IPS-11a (cell line): ENCODE data around the gene ABCB9.
"Not testable (repeated sequence)": the region's sequence is repeated elsewhere in the genome, so short reads cannot be mapped to it uniquely, and the experiment has no call there.

Experiments
- H3K4me3 ChIP-seq: one replicate; pipeline ENCODE4 v1.5.1; 2013; ENCODE audit warnings: low read depth, low read length, control low read depth

ABCB9 gene

DNA sequence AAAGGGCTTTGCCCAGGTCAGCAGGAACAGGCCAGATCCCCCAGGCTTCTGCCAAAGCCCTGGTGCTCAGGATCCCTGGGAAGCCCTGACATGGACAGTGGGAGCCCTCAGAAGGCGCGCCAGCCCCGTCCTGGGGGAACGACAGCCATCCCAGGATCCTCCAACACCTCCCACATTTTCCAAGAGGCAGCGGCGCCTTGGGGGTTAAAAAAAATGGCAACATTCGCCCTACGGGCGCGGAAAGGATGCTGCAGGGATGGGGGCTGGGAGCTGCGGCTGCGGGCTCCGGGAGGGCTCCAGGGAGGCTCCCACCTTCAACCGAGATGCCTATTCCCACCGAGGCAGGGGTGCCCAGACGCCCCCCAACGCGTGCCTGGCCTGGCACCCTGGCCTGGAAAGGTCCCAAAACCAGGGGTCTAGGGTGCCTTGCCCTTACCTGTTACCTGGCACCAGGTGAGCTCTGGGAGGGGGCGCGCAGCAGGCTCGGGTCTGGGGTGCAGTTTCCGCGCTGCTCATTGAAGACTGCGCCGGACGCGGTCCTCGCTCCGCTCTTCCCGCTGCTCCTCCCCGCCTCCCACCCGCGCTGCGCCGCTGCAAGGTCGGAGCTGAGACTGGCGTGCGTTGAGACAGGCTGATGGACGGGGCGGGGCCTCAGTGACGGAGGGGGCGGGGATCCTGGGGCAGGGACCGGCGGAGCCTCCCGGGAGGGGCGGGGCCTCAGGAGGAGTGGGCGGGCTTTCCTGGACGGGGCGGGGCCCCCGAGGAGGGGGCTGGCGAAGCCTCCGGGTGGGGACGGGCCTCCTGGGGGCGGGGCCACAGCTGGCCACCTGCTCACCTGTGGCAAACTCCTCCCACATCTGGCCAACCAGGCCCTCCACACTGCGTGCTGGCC is at the start of gene ABCB9:
Gene ABCB9, minus strand, starts transcription at position 613 of the 892 bp plus-strand sequence. CDS start 6,228 bp downstream, outside the sequence.
- peak within 1 kb of the TSS; percentile 77 for H3K4me3 ChIP-seq

DNA sequence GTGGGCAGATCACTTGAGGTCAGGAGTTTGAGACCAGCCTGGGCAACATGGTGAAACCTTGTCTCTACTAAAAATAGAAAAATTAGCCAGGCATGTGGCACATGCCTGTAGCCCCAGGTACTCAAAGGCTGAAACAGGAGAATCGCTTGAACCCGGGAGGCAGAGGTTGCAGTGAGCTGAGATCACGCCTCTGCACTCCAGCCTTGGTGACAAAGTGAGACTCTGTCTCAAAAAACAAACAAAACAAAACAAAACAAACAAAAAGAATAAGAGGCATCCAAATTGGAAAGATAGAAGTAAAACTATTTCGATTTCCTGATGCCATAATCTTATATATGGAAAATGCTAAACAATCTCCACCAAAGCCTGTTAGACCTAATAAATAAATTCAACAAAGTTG is 48.2 kb upstream of the ABCB9 start:
- H3K4me3 ChIP-seq, result not testable (repeated sequence)

DNA sequence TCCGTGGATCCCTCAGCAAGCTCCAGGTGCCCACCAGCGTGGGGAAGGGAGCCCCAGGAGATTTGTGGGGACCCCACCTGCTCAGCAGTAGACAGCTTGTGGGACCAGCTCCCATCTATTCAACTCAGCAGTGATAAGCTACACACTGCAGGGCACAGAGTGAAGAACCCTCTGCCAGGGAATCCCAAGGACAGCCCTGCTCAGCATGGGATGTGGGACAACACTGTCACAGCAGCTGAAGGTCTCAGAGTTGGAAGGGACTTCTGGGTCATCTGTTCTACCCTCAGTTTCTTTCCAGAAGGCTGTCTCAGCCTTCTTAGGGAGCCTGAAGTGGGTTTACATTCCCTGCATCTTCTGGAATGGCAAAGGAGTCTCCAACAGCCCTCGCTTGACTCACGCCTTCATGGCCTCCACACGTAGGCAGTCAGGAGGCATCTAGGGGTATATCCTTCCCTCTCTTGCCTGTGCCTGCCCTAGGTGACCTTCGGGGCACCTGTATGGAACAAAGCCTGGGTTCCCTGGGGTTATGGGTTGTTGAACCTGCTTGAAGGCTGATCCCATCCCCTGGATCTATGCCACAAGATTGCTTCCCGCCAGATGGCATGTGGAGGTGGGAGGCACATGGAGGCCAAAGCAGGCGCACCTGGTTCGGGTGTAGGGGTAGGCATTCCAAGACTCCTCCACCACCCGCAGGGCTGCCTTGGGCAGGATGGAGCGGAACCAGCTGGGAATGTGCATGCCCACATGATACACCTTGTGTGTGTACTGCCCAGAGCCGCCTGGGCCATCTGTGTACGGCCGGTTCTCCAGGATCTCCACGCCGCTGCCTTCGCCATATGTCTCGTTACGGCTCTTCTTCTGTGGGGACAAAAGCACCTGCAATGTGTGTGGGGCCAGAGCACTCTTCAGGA is 47.2 kb upstream of the ABCB9 start:
- no peak overlapping the region for H3K4me3 ChIP-seq

DNA sequence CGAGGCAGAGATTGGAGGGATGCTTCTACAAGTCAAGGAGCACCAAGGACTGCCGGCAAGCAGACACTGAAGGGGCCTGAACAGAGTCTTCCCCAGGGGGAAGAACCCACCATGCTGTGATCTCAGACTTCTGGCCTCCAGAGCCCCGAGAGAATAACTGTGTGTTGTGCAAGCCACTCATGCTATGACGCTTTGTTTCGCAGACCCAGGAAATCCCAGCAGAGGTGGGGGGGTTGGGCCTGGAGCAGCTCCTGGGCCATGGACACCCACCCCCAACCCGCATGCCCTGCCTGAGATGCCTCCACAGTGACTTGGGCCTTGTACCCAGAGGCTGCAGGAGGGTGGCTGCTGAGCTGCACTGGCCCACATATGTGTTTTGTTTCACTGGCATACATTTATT is 45.4 kb upstream of the ABCB9 start:
- H3K4me3 ChIP-seq, result no peak overlapping the region

DNA sequence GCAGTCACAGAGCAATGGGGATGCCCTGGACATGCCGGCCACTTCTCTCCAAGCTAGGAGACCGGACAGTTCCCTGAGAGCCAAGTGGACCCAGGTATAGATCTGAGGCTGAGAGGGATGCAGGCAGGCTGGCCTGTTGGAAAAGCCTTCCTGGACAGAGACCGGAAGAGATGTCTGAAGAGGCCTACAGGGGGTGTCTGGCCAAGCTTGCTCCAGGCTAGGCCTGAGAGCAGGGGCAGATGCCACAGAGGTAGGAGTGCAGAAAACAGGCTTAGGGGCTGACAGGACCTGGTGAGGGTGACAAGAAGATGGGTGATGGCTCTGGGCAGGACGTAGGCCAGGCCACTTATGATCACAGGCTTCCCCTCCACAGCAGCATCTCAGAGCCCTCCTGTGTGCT is 44.4 kb upstream of the ABCB9 start:
- H3K4me3 ChIP-seq, result no peak overlapping the region

DNA sequence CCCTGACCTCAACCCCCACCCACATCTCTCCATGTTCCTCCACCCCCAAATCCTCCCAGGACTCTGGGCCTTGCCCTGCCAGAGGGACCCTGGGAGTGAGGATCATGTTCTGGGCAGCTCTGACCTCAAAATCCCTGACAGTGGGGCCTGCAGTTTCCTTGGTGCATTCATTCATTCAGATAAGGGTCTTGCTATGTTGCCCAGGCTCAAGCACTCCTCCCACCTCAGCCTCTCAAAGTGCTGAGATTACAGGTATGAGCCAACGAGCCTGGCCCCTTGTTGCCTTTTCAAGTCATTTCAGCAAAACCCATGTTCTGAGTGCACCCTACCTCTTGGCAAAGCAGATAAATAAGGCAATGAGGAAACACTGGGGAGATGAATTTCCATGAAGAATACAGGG is 43.8 kb upstream of the ABCB9 start:
- H3K4me3 ChIP-seq, result no peak overlapping the region

DNA sequence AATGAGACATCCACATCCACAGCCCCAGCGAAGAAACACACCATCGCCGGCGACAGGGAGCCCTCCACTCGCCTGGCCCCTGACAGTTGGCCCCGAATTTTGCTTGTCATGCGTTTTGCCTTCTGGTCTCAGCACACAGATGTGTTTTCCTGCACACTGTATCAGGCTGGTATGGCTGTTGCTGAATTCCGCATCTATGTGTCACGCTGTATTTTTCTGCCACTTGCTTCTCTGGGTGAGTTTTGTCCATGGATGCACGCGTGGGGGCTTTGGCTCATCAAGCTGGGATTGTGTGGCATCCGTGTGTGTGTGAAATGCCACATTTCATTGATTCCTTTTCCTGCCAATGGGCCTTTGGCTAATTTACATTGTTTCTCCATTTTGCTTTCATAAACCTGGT is 40.7 kb upstream of the ABCB9 start:
- no peak overlapping the region for H3K4me3 ChIP-seq

DNA sequence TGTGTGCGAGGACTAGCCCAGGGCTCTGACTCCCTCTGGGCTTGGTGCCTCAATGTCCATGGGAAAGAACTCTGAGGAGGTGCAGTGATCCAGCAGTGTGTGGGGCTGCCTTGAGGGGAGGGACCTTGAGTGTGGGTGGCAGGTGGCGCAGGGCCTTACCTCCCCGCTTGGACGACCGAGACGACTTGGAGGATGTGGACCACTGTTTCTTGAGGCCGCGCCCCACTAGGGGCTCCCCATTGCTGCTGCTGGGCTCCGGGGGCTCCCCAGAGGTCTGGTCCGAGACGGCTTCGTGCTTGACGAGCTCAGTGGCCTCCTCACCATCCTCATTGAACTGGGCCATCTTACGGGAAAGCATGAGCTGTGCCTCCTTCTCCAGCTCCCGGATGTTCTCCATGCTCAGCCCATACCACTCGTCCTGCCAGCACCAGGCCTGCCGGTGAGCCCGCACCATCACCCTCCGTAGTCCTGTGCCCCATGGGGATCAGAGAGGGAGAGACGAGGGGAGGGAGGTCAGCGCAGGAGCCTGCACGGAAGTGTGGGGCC is 38.9 kb upstream of the ABCB9 start:
- H3K4me3 ChIP-seq, result no peak overlapping the region

DNA sequence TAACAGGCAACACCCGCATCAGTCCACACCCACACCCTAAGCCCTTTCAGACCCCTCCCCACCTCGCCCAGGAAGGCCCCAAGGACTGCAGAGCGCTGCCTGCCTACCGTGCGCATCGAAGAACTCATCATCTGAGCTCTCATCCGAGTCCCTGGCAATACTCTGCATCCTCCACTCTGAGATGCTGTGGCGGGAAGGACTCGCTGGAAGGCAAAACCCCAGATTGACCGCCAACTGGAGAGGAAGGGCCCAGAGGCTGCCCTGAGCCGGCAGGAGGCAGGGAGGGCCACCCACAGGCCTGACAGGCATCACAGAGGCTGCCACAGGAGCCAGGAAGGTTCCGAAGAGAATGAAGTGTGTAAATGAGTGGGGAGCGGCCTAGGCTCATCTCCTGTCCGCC is 38.0 kb upstream of the ABCB9 start:
- H3K4me3 ChIP-seq, result no peak overlapping the region

DNA sequence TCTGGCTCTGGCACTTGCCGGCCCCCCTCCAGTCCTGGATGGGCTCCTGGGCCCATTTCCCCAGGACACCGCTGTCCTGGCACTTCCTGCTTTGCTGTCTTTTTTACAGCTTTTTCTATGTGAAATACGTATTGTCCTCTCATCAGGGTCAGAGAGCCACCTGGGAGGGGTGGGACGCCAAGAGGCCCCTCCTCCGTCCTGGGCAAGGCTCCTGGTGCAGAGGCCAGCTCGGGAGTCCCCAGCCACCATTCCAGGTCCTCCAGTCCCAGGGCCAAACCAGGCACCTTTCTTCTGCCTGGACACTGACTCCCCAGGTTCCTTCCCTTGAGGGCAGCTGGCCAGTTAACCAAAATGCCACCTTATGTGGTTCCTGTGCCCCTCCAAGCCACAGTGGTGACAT is 37.0 kb upstream of the ABCB9 start:
- no peak overlapping the region for H3K4me3 ChIP-seq

DNA sequence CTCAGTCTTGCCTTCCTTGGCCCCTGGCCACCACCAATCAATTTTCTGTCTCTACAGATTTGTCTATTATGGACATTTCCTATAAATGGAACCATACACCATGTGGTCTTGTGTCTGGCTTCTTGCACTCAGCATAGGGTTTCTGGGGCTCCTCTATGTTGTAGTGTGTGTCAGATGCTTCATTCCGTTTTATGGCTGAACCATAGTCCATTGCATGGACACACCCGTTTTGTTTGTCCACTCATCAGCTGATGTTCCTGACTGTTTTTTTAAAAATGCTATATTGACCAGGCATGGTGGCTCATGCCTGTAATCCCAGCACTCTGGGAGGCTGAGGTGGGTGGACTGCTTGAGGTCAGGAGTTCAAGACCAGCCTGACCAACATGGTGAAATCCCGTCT is 35.2 kb upstream of the ABCB9 start:
- H3K4me3 ChIP-seq, result no peak overlapping the region

DNA sequence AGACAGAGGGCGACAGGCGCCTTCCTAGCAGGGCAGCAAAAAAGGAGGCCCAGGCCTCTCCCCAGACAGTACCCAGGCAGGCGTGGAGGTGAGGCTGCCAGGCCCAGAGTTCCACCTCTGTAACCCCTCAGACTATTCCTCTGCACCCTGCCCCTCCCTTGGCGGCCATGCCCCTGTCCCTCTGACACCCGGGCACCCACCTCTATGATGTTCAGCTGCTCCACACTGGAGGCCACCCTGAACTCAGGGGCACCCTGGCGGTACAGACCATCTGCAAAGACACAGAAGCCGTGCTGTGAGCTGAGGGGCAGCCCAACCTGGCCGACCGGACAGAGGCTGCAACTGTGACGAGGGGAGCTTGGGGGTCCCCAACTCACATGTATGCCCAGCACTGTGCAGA is 34.3 kb upstream of the ABCB9 start:
- no peak overlapping the region for H3K4me3 ChIP-seq

DNA sequence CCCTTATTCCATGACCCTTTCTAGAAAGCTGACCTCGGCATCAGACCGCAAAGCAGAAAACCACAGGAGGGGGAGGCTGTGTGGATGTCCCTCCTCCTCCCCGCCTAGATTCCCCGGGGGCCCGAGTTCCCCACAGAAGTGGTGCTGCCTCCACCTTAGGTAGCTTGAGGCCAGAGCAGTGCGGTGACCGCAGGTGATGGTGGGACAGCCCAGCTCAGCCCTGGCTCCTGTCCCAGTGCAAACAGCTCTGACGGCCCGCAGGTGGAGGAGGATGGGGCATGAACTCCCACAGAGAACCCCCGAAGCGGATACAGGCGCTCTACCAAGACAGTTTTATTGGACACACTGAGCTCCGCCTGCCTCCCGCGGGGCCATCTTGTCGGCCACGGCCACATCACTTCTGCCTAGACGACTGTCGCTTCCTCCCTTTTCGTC is 33.7 kb upstream of the ABCB9 start:
- no peak overlapping the region for H3K4me3 ChIP-seq

DNA sequence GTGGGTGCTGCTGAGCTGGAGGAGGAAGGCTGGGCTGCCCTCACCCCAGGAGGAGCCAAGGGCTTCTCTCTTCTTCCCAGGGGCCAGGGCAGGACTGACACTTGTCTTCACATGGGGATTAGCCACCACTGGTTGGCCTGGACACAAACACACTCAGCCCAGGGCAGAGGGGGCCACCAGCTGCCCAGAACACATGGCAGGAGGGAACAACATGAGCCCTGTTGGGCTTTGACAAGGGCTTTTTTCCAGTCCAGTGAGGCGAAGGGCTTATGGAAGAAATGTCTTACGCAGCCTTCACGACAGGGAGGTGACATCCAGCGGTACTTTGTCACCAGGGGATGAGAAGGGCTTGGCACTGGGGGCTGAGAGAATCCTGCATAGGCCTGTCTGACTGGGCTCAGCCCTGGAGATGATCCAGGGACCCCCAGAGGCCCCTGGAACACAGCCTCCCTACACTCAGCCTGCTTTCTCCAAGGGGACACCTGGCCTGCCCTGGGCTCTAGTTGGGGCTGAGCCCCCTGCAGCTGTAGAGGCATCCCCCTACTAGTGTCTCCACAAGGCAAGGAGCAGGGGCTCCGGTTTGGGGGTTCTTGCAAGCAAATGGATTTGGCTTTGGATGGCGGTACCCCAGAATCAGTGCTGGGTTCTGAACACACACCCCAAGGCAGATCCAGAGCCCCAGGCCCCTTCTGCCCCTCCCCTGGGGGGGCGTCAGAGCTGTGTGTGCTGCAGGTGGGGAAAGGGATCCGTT is 33.1 kb upstream of the ABCB9 start:
- H3K4me3 ChIP-seq, result no peak overlapping the region

DNA sequence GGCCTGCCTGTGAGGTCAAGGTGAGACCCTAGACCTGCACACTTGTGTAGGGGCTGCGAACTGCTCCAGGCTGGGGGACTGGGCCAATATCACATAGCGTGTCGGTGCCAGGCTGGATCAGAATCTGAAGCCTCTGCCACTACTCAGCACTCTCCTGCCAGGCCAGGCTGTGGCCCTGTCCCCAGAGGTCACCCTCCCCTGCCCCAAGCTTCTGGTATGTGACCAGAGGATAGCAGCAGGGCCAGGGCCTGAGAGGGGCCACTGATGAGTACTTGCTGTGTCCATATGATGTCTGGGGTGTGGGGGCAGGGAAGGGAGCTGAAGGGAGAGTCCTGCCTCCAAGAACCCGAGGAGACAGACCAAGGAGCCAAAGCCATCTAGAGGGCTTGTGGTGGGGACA is 32.1 kb upstream of the ABCB9 start:
- H3K4me3 ChIP-seq, result no peak overlapping the region

DNA sequence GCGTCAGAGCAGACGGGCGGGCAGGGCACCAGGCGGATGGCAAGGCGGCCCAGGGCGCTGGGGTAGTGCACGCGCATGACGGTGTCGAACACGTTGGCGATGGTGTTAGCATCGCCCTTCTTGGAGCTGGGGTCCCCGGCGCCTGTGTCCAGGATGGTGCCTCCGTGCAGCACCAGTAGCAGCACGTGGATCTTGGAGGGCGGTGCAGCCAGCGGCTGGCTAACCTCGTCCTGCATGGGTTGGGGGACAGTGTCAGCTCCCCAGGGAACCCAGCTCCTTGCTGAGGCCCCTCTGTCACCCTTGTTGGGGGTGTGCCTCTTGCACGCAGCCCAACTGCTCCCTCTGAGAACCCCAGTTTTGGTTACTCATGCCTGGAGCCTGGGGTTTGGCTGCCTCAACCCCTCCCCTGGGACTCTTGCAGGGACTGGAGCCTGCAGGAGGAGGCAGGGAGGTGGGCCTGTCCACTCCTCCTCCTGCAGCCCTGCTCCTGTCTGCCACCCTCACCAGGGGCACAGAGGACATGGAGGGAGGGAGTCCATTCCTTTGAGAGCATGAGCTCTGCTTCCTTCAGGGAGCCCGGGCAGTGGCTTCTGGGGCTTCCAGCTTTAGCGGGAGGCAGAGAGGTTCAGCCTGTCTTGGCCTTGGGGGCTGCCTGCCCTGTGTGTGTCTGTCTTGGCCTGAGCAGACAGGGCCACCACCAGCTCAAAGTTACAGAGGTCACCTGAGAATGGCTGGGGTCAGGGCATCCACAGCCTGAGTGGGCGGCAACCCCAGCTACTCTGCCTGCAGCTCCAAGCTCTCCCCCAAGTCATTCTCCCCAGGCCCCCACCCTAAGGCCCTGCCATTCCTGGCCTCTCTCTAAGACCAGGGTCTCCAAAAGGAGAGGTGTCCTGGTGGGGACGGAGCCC is 31.3 kb upstream of the ABCB9 start:
- no peak overlapping the region for H3K4me3 ChIP-seq

DNA sequence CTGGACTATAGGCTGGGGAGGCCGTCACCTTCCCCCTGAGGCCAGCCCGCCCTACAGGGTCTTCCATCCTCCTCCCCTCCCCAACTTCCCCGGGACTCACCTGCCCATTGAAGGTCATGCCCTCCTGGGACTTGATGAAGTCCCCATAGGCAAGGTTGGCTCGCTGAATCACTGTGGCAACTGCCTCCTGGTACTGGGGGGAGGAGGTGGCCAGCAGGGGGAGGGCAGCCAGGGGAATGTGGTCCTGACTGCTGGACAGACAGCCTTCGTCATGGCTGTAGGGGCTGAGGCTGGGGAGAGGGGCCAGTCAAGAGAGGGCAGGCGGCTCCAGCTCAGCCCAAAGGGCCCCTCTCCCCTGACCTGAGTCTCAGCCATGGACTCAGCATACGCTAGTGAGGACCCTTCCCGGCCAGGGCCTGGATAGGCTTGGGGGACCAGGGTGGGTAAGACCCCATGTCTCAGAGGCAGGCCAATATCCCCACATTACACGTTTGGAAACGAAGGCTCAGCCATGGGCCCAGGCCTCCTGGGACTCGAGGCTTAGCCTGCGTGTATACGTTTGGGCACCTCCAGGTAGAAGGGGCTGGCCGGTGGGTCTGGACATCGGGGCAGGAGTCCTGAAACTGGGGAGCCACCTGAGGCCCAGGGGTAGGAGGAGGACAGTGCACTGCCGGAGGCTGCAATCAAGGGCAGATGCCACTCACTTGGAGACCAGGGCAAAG is 30.5 kb upstream of the ABCB9 start:
- no peak overlapping the region for H3K4me3 ChIP-seq

DNA sequence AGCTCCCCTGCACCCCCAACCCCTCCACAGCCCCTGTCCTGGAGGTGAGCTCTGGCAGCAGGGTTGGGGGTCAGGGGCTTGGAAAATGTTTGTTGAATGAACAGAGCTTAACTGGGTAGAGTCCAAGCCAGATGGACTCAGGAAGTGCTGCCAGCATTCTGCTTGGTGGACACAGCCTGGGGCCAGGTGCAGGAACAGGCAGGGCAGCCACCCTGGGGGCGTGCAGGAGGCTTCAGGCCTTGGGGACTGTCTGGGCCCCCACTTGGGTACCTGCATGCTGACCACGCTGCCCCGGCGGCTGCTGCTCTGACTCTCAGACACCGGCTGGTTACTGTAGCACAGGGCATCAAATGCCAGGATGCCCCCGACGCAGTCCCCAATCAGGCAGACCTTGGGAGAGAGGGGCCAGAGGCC is 29.9 kb upstream of the ABCB9 start:
- H3K4me3 ChIP-seq, result no peak overlapping the region

DNA sequence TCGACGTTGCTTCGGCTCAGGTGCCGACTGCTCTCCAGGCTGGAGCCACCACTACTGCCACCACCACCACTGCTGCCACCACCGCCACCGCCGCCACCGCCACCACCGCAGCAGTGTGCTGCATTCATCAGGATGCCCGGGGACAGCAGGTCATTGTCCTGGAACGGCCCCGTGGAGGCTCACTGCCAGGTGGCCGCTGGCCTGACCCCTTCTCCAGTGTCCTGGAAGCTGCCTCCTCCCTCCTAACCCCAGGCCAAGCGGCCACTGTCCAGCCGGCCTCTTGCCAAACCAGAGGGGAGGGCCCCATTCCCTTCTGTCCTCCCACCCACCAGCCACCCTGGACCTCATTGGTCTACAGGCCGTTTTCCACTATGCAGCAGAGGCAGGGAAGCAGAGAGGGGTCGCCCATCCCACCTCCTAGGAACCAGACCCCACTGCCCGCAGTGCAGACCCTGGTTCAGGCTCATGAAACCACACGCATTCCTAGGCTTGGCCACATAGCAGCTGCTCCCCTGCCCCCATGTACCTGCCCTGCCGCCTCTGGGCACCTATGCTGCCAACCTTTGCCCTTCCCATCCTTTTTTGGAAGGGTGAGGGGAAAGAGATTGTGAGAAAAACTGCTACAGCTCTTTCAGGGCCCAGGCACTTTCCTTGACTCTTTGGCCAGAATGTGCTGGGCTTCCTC is 29.4 kb upstream of the ABCB9 start:
- H3K4me3 ChIP-seq, result no peak overlapping the region
